Measurements from ENCODE around the gene CADPS. TPM values are rescaled to one million over a fixed set of nuclear protein-coding genes. Genes with fewer than 3 reads are reported as not detected.

CADPS gene
- total RNA-seq, 1 donor from 2014 or later: not detected

- Mint-ChIP-seq H3K27ac (no peak overlapping the region), H3K27me3 (peaks cover 82% of the 10 kb centered on the region), H3K36me3 (ENCODE audit: low read depth) (no peaks in the 10 kb centered on the region), H3K4me1 (no peaks in the 10 kb centered on the region), H3K4me3 (no peak overlapping the region), H3K9me3 (peaks cover 22% of the 10 kb centered on the region)
- intact Hi-C loops (cut with micrococcal nuclease): loop anchor here (10.0 kb wide), 2 partner anchors 505 to 805 kb away; partner anchors contain the start of genes CADPS and PTPRG
- DNase-seq: peak; percentile 59
These were observed 504.9 kb downstream of the CADPS start for GRCh38 chr3:62370112-62370857.

- Mint-ChIP-seq H3K4me3 (no peak overlapping the region), H3K27ac (peak overlapping the region; percentile 34), H3K27me3 (peaks cover 76% of the 10 kb centered on the region), H3K4me1 (no peaks in the 10 kb centered on the region), H3K9me3 (peaks cover 25% of the 10 kb centered on the region), H3K36me3 (ENCODE audit: low read depth) (no peaks in the 10 kb centered on the region)
- DNase-seq: no peak
- intact Hi-C loops (cut with micrococcal nuclease): no loop called here
These were observed 505.8 kb downstream of the CADPS start for GRCh38 chr3:62369476-62369743.

- no peak for DNase-seq
- Mint-ChIP-seq H3K27ac (no peak overlapping the region), H3K4me1 (no peaks in the 10 kb centered on the region), H3K27me3 (peaks cover 71% of the 10 kb centered on the region), H3K36me3 (ENCODE audit: low read depth) (no peaks in the 10 kb centered on the region), H3K9me3 (peaks cover 25% of the 10 kb centered on the region), H3K4me3 (no peak overlapping the region)
- intact Hi-C loops (cut with micrococcal nuclease): no loop called here
These were observed 506.3 kb downstream of the CADPS start for GRCh38 chr3:62368705-62369475.

- peaks cover 25% of the 10 kb centered on the region for H3K9me3 Mint-ChIP-seq
- peaks cover 67% of the 10 kb centered on the region for H3K27me3 Mint-ChIP-seq
- intact Hi-C loops (cut with micrococcal nuclease): no loop called here
- H3K4me3 Mint-ChIP-seq: no peak overlapping the region
- no peak for DNase-seq
- H3K36me3 Mint-ChIP-seq (ENCODE audit: low read depth): no peaks in the 10 kb centered on the region
- no peak overlapping the region for H3K27ac Mint-ChIP-seq
- H3K4me1 Mint-ChIP-seq: no peaks in the 10 kb centered on the region
These were observed 506.9 kb downstream of the CADPS start for GRCh38 chr3:62368290-62368704.

- Mint-ChIP-seq H3K4me1 (no peaks in the 10 kb centered on the region), H3K36me3 (ENCODE audit: low read depth) (no peaks in the 10 kb centered on the region), H3K27ac (no peak overlapping the region), H3K4me3 (no peak overlapping the region), H3K9me3 (peaks cover 25% of the 10 kb centered on the region), H3K27me3 (peaks cover 64% of the 10 kb centered on the region)
- no peak for DNase-seq
- intact Hi-C loops (cut with micrococcal nuclease): no loop called here
These were observed 507.4 kb downstream of the CADPS start for GRCh38 chr3:62367763-62368195.

GRCh38 chr3:62366126-62366484 is 509.1 kb downstream of the CADPS start:
- Mint-ChIP-seq H3K4me1 (no peaks in the 10 kb centered on the region), H3K9me3 (peaks cover 22% of the 10 kb centered on the region), H3K27me3 (peaks cover 55% of the 10 kb centered on the region), H3K27ac (no peak overlapping the region), H3K4me3 (no peak overlapping the region), H3K36me3 (ENCODE audit: low read depth) (no peaks in the 10 kb centered on the region)
- intact Hi-C loops (cut with micrococcal nuclease): no loop called here
- DNase-seq: no peak

GRCh38 chr3:62365391-62366125 is 509.7 kb downstream of the CADPS start:
- Mint-ChIP-seq H3K36me3 (ENCODE audit: low read depth) (no peaks in the 10 kb centered on the region), H3K4me3 (no peak overlapping the region), H3K27me3 (peaks cover 50% of the 10 kb centered on the region), H3K4me1 (no peaks in the 10 kb centered on the region), H3K27ac (no peak overlapping the region), H3K9me3 (peaks cover 19% of the 10 kb centered on the region)
- intact Hi-C loops (cut with micrococcal nuclease): no loop called here
- DNase-seq: no peak

- Mint-ChIP-seq H3K4me1 (no peaks in the 10 kb centered on the region), H3K27ac (no peak overlapping the region), H3K36me3 (ENCODE audit: low read depth) (no peaks in the 10 kb centered on the region), H3K9me3 (peaks cover 14% of the 10 kb centered on the region), H3K27me3 (peaks cover 37% of the 10 kb centered on the region), H3K4me3 (no peak overlapping the region)
- no peak for DNase-seq
- intact Hi-C loops (cut with micrococcal nuclease): no loop called here
These were observed 511.0 kb downstream of the CADPS start for GRCh38 chr3:62364191-62364590.

GRCh38 chr3:62363275-62363674 is 511.9 kb downstream of the CADPS start:
- Mint-ChIP-seq H3K27me3 (peaks cover 30% of the 10 kb centered on the region), H3K27ac (no peak overlapping the region), H3K36me3 (ENCODE audit: low read depth) (no peaks in the 10 kb centered on the region), H3K4me1 (no peaks in the 10 kb centered on the region), H3K9me3 (peaks cover 14% of the 10 kb centered on the region), H3K4me3 (no peak overlapping the region)
- intact Hi-C loops (cut with micrococcal nuclease): no loop called here
- no peak for DNase-seq

GRCh38 chr3:62361824-62362223 is 513.4 kb downstream of the CADPS start:
- no peak for DNase-seq
- peaks cover 14% of the 10 kb centered on the region for H3K9me3 Mint-ChIP-seq
- no peak overlapping the region for H3K27ac Mint-ChIP-seq
- H3K4me1 Mint-ChIP-seq: no peaks in the 10 kb centered on the region
- peaks cover 16% of the 10 kb centered on the region for H3K27me3 Mint-ChIP-seq
- intact Hi-C loops (cut with micrococcal nuclease): no loop called here
- no peaks in the 10 kb centered on the region for H3K36me3 Mint-ChIP-seq (ENCODE audit: low read depth)
- H3K4me3 Mint-ChIP-seq: no peak overlapping the region

GRCh38 chr3:62361261-62361660 is 514.0 kb downstream of the CADPS start:
- intact Hi-C loops (cut with micrococcal nuclease): no loop called here
- H3K27me3 Mint-ChIP-seq: peaks cover 11% of the 10 kb centered on the region
- no peak for DNase-seq

GRCh38 chr3:62359531-62359930 is 515.7 kb downstream of the CADPS start:
- H3K9me3 Mint-ChIP-seq: peaks cover 4% of the 10 kb centered on the region
- no peak for DNase-seq
- H3K27me3 Mint-ChIP-seq: no peaks in the 10 kb centered on the region
- H3K36me3 Mint-ChIP-seq (ENCODE audit: low read depth): no peaks in the 10 kb centered on the region
- H3K27ac Mint-ChIP-seq: no peak overlapping the region
- H3K4me1 Mint-ChIP-seq: no peaks in the 10 kb centered on the region
- intact Hi-C loops (cut with micrococcal nuclease): no loop called here
- no peak overlapping the region for H3K4me3 Mint-ChIP-seq

More at GRCh38 chr3:62361261-62361660, 514.0 kb downstream of the CADPS start:
- no peak overlapping the region for H3K4me3 Mint-ChIP-seq
- H3K9me3 Mint-ChIP-seq: peaks cover 14% of the 10 kb centered on the region
- H3K27ac Mint-ChIP-seq: no peak overlapping the region
- no peaks in the 10 kb centered on the region for H3K36me3 Mint-ChIP-seq (ENCODE audit: low read depth)
- no peaks in the 10 kb centered on the region for H3K4me1 Mint-ChIP-seq

- H3K27me3 Mint-ChIP-seq: no peaks in the 10 kb centered on the region
- DNase-seq: no peak
- H3K4me3 Mint-ChIP-seq: no peak overlapping the region
- intact Hi-C loops (cut with micrococcal nuclease): no loop called here
- H3K4me1 Mint-ChIP-seq: no peaks in the 10 kb centered on the region
- peaks cover 4% of the 10 kb centered on the region for H3K9me3 Mint-ChIP-seq
- H3K27ac Mint-ChIP-seq: no peak overlapping the region
- H3K36me3 Mint-ChIP-seq (ENCODE audit: low read depth): no peaks in the 10 kb centered on the region
These were observed 518.9 kb downstream of the CADPS start for GRCh38 chr3:62356356-62356755.

GRCh38 chr3:62355703-62356102 is 519.5 kb downstream of the CADPS start:
- DNase-seq: no peak
- Mint-ChIP-seq H3K27ac (no peak overlapping the region), H3K4me1 (no peaks in the 10 kb centered on the region), H3K9me3 (no peaks in the 10 kb centered on the region), H3K36me3 (ENCODE audit: low read depth) (no peaks in the 10 kb centered on the region), H3K4me3 (no peak overlapping the region), H3K27me3 (no peaks in the 10 kb centered on the region)
- intact Hi-C loops (cut with micrococcal nuclease): no loop called here

Data from activated CD4-positive, alpha-beta T cell treated with anti-CD3 and anti-CD28 coated beads, Interleukin-2, amount 10 ng/mL, durations not matched to agents 24 days and 14 days (primary cell).